Medulla oblongata (tissue), 1 donor: ENCODE measurements around the gene PRICKLE2.
A peak's percentile ranks its signal among the peaks of the same experiment; 100 is the strongest.

Experiments used
- DNase-seq: peaks from one replicate; pipeline ENCODE4 v3.0.0-alpha.2; 2015; ENCODE audit errors: extremely low spot score

The PRICKLE2 gene

GRCh38 chr3:64074895-64075679 is 150.2 kb downstream of the PRICKLE2 start:
- no peak for DNase-seq

GRCh38 chr3:64074060-64074459 is 151.2 kb downstream of the PRICKLE2 start:
- no peak for DNase-seq

DNA sequence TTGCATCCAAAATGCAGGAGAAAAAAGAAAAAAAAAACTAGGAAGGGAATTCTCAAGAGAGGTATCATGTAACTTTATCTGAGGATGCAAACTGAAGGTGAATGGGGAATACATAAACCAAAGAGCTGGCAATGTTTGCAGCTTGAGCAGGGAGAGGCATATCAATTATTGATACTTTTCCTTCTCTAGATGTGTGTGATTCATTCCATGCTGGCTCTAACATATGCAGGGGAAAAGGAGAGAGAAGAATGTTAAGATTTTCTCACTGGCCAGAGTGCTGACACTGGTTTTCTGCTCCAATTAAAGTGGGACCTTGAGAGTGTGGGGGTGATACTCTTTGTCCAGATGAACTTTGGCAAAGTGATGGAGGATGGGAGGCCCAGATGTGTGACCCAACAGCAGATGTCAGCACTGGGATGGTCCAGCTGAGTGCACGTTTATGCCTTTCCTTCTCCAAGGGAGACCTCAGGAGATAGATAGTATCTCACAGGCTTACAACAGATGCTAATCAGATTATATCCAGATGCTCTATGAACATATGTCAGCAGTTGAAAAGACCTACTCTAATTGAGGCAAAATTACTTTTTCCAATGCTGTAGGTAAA is 152.0 kb downstream of the PRICKLE2 start:
- no peak for DNase-seq

DNA sequence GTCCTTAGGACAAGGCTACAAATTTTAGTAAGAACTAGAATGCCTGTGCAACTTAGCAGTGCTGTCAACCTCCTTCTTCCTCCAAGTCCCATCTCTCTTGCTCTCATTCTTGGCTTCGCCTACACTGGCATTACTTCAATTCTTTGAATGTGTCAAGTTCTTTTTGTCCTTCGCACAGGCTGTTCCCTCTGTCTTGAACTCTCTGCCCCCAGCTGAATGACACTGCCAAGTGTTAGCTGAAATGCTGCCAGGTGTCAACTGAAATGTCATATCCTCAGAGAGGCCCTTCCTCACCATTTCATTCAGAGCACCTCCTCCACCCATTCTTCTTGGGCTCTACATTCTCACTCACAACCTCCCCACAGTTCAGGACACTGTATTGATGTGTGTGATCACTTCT is 153.1 kb downstream of the PRICKLE2 start:
- DNase-seq, result peak; percentile 84

- DNase-seq, result no peak
Observed at GRCh38 chr3:64070704-64071103, 154.6 kb downstream of the PRICKLE2 start.

DNA sequence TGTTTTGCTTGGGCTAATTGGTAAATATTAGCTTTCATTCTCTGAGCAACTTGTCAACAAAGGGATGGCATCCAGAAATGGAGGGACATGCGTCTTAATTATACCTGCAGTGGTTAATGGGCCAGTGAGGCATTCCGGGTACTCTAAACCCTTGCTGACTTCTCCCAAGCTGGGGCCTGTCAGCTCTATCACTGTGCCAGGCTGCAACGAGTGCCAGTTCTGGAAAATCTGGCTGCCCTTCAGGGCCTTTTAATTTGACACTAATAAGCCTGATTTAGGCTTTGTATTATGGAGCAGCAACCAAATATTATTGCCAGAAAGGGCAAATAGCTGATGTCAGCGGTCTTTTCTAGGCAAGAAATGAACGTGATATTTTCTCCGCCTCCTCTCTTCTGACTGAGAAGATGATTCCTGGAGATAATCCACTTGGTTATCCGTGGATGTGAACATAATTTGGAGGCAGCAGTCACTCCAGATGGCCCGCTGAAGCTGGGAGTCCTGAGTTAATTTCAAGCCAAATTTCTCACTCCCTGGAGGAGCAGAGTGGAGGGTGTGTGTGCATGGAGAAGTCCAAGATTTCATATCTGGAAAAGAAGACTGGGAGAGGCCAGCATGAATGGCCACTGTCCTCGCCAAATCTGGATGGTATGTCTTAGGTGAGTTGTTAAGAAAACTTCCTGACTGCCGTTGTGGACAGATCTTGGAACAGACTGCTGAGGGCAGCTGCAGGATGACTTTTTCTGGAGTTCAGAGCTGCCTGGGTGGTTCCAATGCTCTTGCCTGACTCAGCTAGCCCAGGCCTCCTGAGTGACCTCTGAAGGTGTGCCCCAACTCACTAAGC is 157.5 kb downstream of the PRICKLE2 start:
- DNase-seq, result no peak

GRCh38 chr3:64064804-64065203 is 160.5 kb downstream of the PRICKLE2 start:
- no peak for DNase-seq

DNA sequence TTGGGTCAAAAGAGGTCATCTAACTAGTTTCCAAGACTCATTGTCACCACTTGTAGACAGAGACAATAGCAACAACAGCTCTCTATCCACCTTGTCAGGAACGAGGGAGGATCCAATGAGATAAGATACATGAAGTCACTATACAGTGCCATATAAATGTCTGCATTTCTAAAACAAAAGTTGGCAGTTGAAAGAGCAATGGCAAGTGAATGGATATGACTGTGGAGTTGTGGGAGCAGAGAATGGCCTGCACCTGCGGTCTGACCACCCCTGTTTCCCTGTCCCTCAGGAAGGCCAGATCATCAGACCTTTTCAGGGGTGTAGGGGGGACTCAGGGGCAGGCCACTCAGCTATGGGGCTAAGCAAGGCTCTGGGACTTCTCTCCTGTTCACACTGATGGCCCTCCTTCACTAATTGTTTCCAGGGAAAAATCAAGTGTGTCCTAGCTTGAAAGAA is 161.3 kb downstream of the PRICKLE2 start:
- no peak for DNase-seq

GRCh38 chr3:64063207-64063982 is 161.9 kb downstream of the PRICKLE2 start:
- DNase-seq, result no peak

DNA sequence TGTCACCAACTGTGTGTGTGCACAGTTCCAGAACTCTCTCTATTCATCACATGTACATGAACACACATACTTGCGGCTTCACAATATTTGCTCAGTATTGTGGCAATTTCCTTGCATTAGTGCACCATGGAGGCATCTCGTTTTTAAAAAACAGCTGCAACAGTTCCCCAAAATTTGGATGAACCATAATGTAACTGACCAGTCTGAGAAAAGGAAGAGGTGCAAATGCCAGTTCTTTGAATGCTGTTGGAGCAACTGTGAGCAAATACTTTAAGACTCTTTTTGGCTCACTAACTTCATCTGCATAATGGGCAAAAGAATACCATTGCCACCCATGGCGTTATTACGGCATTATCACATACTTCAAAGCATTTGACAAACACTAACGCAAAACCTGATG is 163.6 kb downstream of the PRICKLE2 start:
- DNase-seq, result no peak

DNA sequence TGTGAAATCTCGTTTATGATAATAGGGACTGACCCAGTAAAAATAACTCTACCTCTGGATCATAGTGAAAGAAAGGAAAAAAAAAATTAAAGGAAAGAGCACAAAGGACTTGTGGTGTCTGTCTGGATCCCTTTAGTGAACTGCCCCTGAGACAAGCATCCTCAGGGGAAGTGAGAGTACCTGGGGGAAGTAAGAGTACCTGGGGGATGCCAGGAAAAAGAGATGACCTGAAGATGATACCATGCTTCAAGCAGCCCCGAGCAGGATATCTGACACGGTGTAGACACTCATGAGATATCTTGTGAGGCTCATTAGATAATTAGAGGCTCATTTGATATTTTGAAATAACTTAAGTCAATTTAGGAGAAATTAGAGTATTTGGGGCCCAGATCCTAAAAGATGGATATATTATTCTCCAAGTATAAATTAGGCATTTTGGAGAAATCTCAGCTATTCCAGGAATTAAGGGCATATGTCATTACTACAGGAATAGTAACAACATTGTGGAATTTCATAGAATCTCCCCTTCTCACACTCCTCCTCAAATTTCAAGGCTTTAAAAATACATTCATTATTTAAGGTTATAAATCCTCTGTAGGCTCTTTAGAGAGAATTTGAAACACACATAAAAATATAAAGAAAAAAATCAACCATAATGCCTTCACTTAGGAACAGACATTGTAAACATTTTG is 165.6 kb downstream of the PRICKLE2 start:
- no peak for DNase-seq

- DNase-seq, result no peak
Observed at GRCh38 chr3:64058566-64058965, 166.7 kb downstream of the PRICKLE2 start.

DNA sequence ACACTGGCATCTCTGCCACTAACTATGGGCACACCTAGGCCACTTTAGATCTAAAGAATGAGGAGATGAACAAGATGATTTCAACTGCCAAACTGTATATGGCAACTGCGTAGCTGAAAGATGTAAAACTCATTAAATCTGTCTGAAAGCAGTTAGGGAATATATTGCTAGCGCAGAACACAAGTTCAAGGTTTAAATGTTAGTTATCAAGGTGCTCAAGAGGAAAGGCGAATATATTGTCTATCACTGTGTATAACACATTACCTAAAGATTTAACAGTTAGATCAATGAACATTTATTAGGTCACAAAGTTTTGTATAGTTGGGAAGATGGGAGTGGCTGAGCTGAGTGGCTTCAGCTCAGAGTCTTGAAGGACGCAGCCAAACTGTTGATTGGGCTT is 168.0 kb downstream of the PRICKLE2 start:
- DNase-seq, result no peak

GRCh38 chr3:64056606-64057180 is 168.6 kb downstream of the PRICKLE2 start:
- DNase-seq, result no peak

GRCh38 chr3:64055076-64055475 is 170.2 kb downstream of the PRICKLE2 start:
- DNase-seq, result no peak

- DNase-seq, result no peak
Observed at GRCh38 chr3:64054488-64054887, 170.8 kb downstream of the PRICKLE2 start.

GRCh38 chr3:64053581-64053980 is 171.7 kb downstream of the PRICKLE2 start:
- DNase-seq, result no peak

DNA sequence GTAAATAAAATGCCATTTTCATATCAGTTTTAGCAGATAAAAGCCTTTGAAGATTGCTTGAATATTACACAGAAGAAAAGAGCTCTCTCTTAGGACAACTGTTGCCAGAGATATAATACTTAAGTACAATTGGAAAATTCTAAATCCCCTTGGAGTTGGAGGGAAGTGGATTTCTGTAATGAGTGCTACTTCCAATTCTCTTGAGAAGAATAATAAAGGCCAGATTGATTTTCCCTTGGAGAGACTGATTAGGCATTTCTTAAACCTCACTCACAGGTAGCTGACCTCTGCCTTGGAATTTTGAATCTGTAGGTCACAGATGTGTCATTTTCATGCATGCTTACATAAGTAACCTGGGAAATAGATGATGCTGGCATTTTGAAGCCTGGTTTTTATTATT is 172.1 kb downstream of the PRICKLE2 start:
- no peak for DNase-seq

DNA sequence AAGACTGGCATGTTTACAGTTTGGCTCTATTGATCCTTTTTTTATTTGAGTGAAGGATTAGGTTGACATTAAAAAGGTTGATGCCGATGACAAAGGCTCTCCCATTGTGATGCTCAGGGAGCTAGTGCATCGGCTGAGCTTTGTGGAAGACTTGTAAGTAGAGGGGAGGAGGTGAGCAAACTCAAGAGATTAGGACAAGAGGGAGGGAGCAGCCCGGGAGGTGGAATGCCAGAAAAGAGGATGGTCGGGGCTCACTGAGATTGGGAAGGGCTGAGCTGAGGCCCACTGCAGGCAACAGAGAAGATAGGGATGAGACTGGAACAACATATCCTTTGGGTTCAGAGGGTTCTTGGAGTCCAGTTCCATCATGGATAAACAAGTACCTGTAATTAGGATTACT is 175.4 kb downstream of the PRICKLE2 start:
- DNase-seq, result no peak

GRCh38 chr3:64049136-64049535 is 176.1 kb downstream of the PRICKLE2 start:
- no peak for DNase-seq

- no peak for DNase-seq
Observed at GRCh38 chr3:64048631-64049061, 176.6 kb downstream of the PRICKLE2 start.
